Motor neuron (in vitro differentiated cells): Measurements from ENCODE around the gene MLLT10. TPM values are rescaled to one million over a fixed set of nuclear protein-coding genes. Genes with fewer than 3 reads are reported as not detected.
"Not testable (repeated sequence)": the region's sequence is repeated elsewhere in the genome, so short reads cannot be mapped to it uniquely, and the experiment has no call there.

Experiments
- ATAC-seq, 8 experiments: fragments of 200-7000 bp; cut with Tn5 transposase; replicated peaks in 6 of 8; 2 replicates each; pipeline ENCODE4 v1.8.0; 2021; ENCODE audit warnings: mild to moderate bottlenecking in 8 of 8, moderate library complexity in 8 of 8
- H3K27ac ChIP-seq, 2 donors: fragments of 250-450 bp; sonication (Bioruptor Pico); 2 replicates each; pipeline ENCODE4 v1.9.0; 2021; ENCODE audit warnings: antibody characterized with exemption in 2 of 2, mild to moderate bottlenecking in 2 of 2, moderate library complexity in 1 of 2
- H3K4me1 ChIP-seq, 2 donors: fragments of 250-450 bp; sonication (Bioruptor Pico); replicated peaks in 1 of 2; 2 replicates each; pipeline ENCODE4 v1.6.1; 2021; ENCODE audit warnings: antibody characterized with exemption in 2 of 2, mild to moderate bottlenecking in 2 of 2, moderate library complexity in 1 of 2
- H3K4me3 ChIP-seq, 5 donors: fragments of 250-450 bp; sonication (Bioruptor Pico); 2 replicates each; pipeline ENCODE4 v1.9.0; 2021; ENCODE audit warnings: antibody characterized with exemption in 5 of 5, mild to moderate bottlenecking in 5 of 5, moderate library complexity in 4 of 5
- WGBS, 10 experiments: fragments of 450-650 bp; shearing (Covaris generic); methylation state at CpG; one replicate each; pipeline ENCODE4 v1.0.0; 2022; 5-methylcytosine and 5-hydroxymethylcytosine counted together
- in situ Hi-C, 9 experiments: fragments of 400-800 bp; cut with MboI; loops; one replicate each; pipeline ENCODE4 v1.15.0; 2021; ENCODE audit warnings: low sequenced_read_pairs in 9 of 9, low pct_unique_long_range_greater_than_20kb in 2 of 9; ENCODE audit not compliant: unreplicated experiment in 9 of 9
- total RNA-seq, 8 experiments: library from RNA; unstranded; fragments of 300-600 nt; gene quantifications; 2 replicates each; pipeline versions ENCODE4 v1.2.3 to v1.2.4, GENCODE V29; 2022

MLLT10 gene
- total RNA-seq, 8 experiments from 2014 or later, result 19.0 to 59.6 (median 34.1) TPM

DNA sequence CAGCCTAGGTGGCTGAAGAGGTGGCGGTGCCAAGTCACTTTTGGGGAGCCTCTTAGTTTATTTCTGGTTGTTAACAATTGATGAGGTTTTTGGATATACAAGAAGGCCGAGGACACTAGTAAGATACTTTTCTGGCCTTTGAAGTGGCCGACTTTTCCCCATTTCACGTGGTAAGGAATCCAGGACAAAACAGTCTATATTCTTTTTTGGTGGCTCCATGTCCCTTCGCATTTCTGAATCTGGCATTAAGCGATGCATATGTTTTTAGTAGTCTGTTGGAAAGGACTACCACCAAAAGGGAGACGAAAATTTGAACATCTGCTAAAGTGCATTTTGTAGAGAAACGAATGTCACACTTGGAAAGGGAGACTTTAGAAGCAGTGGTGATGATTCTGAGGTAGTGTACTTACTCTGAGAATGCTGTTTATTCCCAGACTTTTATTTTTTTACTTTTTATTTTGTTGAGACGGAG is 1.5 kb downstream of the MLLT10 start:
- ATAC-seq, result no peak
- Histone ChIP-seq H3K4me1 (peaks cover 8 to 19% of the 10 kb centered on the region in 2 donors), H3K4me3 (peak overlapping the region; percentile 62 to 89 (median 70)), H3K27ac (peak overlapping the region; percentile 90)
- in situ Hi-C loops, result loop anchor here in 1 of 9 experiments (25.0 kb wide), 1 partner anchor 202 kb away; no protein-coding TSS in a partner anchor
- 0 to 60% (median 24%) methylated on average over 1 to 6 of the region's 9 CpGs; no CpG with 5 or more reads in 1 of the 10 experiments for WGBS, 10 experiments

DNA sequence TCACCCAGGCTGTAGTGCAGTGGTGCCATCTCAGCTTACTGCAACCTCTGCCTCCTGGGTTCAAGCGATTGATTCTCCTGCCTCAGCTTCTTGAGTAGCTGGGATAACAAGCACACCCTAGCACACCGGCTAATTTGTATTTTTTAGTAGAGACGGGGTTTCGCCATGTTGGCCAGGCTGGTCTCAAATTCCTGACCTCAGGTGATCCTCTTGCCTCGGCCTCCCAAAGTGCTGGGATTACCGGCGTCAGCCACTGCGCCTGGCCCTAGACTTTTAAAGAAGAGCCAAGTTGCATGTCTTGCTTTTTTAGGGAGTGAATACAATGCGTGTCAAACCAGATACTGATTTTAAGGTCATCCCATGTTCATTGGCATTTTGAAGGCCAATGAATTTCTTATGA is 1.9 kb downstream of the MLLT10 start:
- H3K4me1 ChIP-seq, result peaks cover 8 to 19% of the 10 kb centered on the region in 2 donors
- WGBS, 10 experiments, result 45 to 100% (median 81%) methylated on average over 1 to 9 of the region's 9 CpGs
- in situ Hi-C loops, result loop anchor here in 1 of 9 experiments (25.0 kb wide), 1 partner anchor 201 kb away; no protein-coding TSS in a partner anchor
- not testable (repeated sequence) for ATAC-seq, H3K27ac ChIP-seq
- H3K4me3 ChIP-seq, result peak overlapping the region; percentile 62 to 89 (median 70)

DNA sequence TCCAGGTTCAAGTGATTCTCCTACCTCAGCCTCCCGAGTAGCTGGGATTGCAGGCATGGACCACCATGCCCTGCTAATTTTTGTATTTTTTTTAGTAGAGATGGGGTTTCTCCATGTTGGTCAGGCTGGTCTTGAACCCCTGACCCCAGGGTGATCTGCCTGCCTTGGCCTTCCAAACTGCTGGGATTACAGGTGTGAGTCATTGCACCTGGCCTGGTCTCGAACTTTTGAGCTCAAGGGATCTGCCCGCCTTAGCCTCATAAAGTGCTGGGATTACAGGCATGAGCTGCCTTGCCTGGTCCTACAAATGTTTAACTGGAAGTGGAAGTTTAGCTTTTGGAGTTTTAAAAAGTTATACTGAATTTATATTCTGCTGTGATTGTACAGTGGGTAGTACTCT is 2.8 kb downstream of the MLLT10 start:
- WGBS, 10 experiments, result 92 to 100% (median 100%) methylated on average over 1 to 2 of the region's 3 CpGs; no CpG with 5 or more reads in 7 of the 10 experiments
- Histone ChIP-seq H3K27ac (no peak overlapping the region), H3K4me1 (peaks cover 8 to 19% of the 10 kb centered on the region in 2 donors), H3K4me3 (no peak overlapping the region)
- in situ Hi-C loops, result loop anchor here in 1 of 9 experiments (25.0 kb wide), 1 partner anchor 200 kb away; no protein-coding TSS in a partner anchor
- no peak for ATAC-seq

DNA sequence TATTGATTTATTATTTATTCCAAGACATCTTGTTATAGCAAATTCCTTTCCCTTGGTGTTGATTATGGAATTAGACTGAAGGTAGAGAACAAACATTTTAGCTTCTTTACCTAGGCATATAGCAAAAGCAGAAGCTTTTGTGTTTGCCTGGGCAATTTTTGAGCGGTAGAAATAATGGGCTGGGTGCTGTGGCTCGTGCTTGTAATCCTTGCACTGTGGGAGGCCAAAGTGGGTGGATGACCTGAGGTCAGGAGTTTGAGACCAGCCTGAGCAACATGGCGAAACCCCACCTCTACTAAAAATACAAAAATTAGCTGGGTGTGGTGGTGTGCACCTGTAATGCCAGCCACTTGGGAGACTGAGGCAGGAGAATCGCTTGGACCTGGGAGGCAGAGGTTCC is 6.7 kb downstream of the MLLT10 start:
- H3K27ac ChIP-seq, H3K4me1 ChIP-seq, ATAC-seq, H3K4me3 ChIP-seq: not testable (repeated sequence)
- in situ Hi-C loops, result loop anchor here in 1 of 9 experiments (25.0 kb wide), 1 partner anchor 197 kb away; no protein-coding TSS in a partner anchor
- WGBS, 10 experiments, result 84 to 100% (median 100%) methylated on average over 1 to 4 of the region's 4 CpGs; no CpG with 5 or more reads in 3 of the 10 experiments

DNA sequence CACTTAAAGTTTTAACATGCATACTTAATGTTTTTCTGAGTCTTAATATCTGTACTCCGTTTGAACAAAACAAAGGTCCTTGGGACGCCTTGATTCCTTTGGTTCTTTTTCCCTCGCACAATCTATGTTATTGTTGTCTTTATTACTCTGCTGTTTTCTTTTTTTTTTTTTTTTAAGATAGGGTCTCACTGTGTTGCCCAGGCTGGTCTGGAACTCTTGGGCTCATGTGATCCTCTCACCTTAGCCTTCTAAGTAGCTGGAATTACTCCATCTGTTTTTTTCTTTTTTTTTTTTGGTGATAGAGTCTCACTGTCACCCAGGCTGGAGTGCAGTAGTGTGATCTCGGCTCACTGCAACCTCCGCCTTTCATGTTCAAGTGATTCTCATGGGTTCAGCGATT is 13.2 kb downstream of the MLLT10 start:
- WGBS, 10 experiments, result 83 to 99% (median 95%) methylated on average over 2 to 6 of the region's 6 CpGs

DNA sequence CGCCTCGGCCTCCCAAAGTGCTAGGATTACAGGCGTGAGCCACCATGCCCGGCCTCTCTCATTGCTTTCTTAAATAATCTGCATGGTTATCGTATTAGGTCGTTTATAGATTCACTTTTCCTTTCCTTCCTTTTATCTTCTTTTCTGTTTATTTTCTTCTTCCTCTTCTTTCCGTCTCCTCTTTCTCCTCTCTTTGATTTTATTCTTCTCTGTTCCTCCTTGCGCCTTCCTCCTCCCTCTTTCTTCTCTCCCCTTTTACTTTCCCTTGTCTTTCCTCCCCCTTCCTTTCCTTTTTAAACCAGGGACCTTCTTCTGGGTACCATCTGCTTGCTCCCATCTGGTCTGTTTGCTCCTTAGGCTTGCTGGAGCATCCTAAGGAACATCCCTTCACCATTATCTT is 18.6 kb downstream of the MLLT10 start:
- Histone ChIP-seq H3K27ac (no peak overlapping the region), H3K4me1 (no peaks in the 10 kb centered on the region), H3K4me3 (no peak overlapping the region)
- in situ Hi-C loops, result no loop called here
- ATAC-seq, result no peak
- 90 to 98% (median 95%) methylated on average over 3 to 8 of the region's 8 CpGs; no CpG with 5 or more reads in 1 of the 10 experiments for WGBS, 10 experiments

More for the DNA sequence above, 13.2 kb downstream of the MLLT10 start:
- in situ Hi-C loops, result loop anchor here in 1 of 9 experiments (25.0 kb wide), 1 partner anchor 190 kb away; no protein-coding TSS in a partner anchor
- Histone ChIP-seq H3K27ac (no peak overlapping the region), H3K4me1 (no peaks in the 10 kb centered on the region), H3K4me3 (no peak overlapping the region)
- no peak for ATAC-seq

DNA sequence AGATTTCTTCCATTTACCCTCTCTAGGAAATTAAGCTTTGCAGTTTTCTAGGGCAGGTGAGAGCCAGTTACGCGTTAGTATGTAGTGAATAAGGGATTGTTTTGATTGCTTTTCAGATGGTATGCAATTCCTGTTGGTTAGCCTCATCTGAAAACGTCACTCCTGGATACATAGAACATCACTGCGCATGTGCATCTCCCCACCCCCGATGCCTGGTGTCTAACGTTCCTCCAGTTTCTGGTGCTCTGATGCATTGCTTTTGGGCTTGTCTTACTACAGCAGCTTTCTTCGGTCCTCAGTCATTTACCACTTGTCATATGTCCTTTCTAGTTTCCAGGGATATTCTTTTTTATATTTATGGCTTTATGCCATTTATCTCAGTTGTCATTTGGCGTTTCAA is 22.5 kb downstream of the MLLT10 start:
- H3K4me1 ChIP-seq, result no peaks in the 10 kb centered on the region
- no peak for ATAC-seq
- in situ Hi-C loops, result no loop called here
- WGBS, 10 experiments, result 76 to 95% (median 89%) methylated on average over 2 to 8 of the region's 8 CpGs
- no peak overlapping the region for H3K4me3 ChIP-seq
- H3K27ac ChIP-seq, result no peak overlapping the region

DNA sequence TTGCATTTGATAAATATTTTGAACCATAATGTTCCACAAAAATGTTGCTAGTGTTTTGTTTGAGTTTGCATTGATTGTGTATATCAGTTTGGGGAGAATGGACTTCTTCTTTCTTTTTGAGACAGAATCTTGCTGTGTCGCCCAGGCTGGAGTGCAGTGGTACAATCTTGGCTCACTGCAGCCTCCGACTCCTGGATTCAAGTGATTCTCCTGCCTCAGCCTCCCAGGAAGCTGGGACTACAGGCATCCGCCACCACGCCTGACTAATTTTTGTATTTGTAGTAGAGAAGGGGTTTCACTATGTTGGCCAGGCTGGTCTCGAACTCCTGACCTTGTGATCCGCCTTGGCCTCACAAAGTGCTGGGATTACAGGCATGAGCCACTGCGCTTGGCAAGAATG is 25.0 kb downstream of the MLLT10 start:
- H3K4me1 ChIP-seq, in situ Hi-C loops, H3K27ac ChIP-seq, H3K4me3 ChIP-seq: not testable (repeated sequence)
- ATAC-seq, result peak in 1 of 8 experiments; percentile 44
- whole genome bisulfite sequencing, 10 experiments, result 85 to 100% (median 100%) methylated on average over 1 to 7 of the region's 7 CpGs

DNA sequence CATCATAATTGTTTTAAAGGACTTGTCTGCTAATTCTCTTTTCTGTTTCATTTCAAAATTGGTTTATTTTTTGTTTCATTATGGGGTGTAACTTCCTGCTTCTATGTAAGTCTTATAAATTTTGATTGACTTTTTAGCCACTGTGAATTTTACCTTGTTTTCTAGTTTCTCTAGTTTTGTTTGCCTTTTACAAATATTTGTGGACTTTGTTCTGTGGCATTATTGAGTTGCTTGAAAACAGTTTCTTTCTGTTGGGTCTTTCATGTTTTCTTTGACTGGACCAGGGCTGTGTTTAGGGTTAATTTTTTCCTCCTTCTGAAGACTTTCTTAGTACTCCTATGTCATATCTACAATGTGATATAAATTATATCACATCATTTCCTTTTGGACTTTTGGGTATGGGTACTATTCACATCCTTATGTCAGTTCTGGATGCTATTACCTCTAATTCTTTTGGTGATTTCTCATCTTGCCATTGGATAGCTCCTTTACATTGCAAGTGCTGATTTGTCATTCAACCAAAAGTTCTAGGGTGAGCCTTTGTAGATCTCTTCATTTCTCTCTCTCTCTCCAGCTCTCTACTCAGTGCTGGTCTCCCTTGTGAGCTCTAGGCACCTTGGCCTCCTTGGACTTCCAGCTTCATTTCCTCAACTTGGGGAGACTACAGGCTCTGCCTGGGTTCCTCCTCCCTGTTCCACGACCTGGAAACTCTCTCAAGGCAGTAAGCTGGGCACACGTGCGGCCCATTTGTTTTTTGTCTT is 36.9 kb downstream of the MLLT10 start:
- H3K27ac ChIP-seq, result no peak overlapping the region
- ATAC-seq, result no peak
- 29 to 86% (median 63%) methylated on average over 1 to 3 of the region's 3 CpGs; no CpG with 5 or more reads in 4 of the 10 experiments for WGBS, 10 experiments
- H3K4me1 ChIP-seq, result no peaks in the 10 kb centered on the region
- in situ Hi-C loops, result no loop called here
- H3K4me3 ChIP-seq, result no peak overlapping the region

DNA sequence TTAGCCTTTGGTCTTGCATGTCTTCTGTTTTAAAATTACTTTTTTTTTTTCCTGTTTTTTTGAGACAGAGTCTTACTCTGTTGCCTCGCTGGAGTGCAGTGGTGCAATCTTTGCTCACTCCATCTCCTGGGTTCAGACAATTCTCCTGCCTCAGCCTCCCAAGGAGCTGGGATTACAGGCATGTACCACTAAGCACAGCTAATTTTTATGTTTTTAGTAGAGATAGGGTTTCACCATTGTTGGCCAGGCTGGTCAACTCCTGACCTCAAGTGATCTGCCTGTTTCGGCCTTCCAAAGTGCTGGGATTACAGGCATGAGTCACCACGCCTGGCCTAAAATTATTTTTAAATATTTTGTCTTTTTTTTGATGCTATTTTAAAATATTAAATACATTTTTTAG is 38.5 kb downstream of the MLLT10 start:
- in situ Hi-C loops, result no loop called here
- ATAC-seq, result peak in 1 of 8 experiments; percentile 54
- Histone ChIP-seq H3K27ac (no peak overlapping the region), H3K4me1 (no peaks in the 10 kb centered on the region), H3K4me3 (no peak overlapping the region)
- 16 to 100% (median 94%) methylated on average over 1 to 3 of the region's 3 CpGs for WGBS, 10 experiments

DNA sequence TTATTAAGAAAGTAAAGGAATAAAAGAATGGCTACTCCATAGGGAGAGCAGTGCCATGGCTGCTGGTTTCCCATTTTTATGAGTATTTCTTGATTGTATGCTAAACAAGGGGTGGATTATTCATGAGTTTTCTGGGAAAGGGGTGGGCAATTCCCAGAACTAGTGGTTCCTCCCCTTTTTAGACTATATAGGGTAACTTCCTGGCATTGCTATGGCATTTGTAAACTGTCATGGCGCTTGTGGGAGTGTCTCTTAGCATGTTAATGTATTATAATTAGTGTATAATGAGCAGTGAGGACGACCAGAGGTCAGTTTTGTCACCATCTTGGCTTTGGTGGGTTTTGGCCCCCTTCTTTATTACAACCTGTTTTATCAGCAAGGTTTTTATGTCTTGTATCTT is 40.5 kb downstream of the MLLT10 start:
- 33 to 100% (median 80%) methylated on average over 1 to 2 of the region's 2 CpGs; no CpG with 5 or more reads in 3 of the 10 experiments for WGBS, 10 experiments
- H3K4me3 ChIP-seq, in situ Hi-C loops, H3K27ac ChIP-seq, H3K4me1 ChIP-seq: not testable (repeated sequence)
- ATAC-seq, result peak in 5 of 8 experiments; percentile 32 to 54 (median 42)

DNA sequence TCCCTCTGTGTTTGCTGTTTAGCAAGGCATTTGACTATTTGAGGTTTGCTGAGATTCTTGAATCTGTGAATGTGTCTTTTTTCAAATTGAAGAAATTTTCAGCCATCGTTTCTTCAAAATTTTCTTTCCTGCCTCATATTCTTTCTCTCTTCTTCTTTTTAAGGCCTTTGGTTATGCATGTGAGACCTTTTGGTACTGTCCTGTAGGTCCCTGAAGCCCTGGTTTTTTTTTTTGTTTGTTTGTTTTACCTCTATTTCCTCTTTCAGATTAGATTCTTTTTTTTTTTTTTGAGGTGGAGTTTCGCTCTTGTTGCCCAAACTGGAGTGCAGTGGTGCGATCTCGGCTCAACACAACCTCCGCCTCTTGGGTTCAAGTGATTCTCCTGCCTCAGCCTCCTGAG is 45.3 kb downstream of the MLLT10 start:
- Histone ChIP-seq H3K4me1 (no peaks in the 10 kb centered on the region), H3K4me3 (no peak overlapping the region), H3K27ac (no peak overlapping the region)
- in situ Hi-C loops, result no loop called here
- WGBS, 10 experiments, result 68 to 100% (median 98%) methylated on average over 1 to 5 of the region's 5 CpGs; no CpG with 5 or more reads in 1 of the 10 experiments
- ATAC-seq, result no peak

DNA sequence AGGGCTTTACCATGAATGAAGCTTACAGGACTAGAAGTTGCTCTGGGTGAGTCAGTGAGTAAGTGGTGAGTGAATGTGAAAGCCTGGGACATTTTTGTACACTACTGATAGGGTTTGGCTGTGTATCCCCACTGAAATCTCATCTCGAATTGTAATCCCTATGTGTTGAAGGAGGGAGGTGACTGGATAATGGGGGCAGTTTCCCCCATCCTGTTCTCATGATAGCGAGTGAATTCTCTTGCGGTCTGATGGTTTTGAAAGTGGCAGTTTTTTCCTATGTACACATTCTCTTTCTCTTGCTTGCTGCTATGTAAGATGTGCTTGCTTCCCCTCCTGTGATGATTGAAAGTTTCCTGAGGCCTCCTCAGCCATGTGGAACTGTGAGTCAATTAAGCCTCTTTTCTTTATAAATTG is 47.4 kb downstream of the MLLT10 start:
- ATAC-seq, H3K4me3 ChIP-seq, in situ Hi-C loops, H3K27ac ChIP-seq, H3K4me1 ChIP-seq: not testable (repeated sequence)
- WGBS, 10 experiments, result 82 to 100% (median 93%) methylated on average over 1 to 3 of the region's 3 CpGs; no CpG with 5 or more reads in 1 of the 10 experiments
